Measurements from ENCODE around the gene SELENOH. TPM values are rescaled to one million over a fixed set of nuclear protein-coding genes. Genes with fewer than 3 reads are reported as not detected.

Gene SELENOH, protein sequence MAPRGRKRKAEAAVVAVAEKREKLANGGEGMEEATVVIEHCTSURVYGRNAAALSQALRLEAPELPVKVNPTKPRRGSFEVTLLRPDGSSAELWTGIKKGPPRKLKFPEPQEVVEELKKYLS
- 87.5 to 157 TPM (median 137 TPM) in 5 replicates for total RNA-seq (2022; extraction: Qiagen RNA extraction; ENCODE audit: low read depth)

GRCh38 chr11:57741132-57742086 lies at the start of gene SELENOH:
Gene SELENOH (plus strand): TSS chr11:57741491. CDS start chr11:57741596, 105 bp downstream.

GRCh38 chr11:57711414-57712255 lies 29.7 kb upstream of the SELENOH start, which contains the start of gene MED19:
Gene MED19 (minus strand): TSS chr11:57712215. CDS start chr11:57712179, 36 bp downstream.

DNA sequence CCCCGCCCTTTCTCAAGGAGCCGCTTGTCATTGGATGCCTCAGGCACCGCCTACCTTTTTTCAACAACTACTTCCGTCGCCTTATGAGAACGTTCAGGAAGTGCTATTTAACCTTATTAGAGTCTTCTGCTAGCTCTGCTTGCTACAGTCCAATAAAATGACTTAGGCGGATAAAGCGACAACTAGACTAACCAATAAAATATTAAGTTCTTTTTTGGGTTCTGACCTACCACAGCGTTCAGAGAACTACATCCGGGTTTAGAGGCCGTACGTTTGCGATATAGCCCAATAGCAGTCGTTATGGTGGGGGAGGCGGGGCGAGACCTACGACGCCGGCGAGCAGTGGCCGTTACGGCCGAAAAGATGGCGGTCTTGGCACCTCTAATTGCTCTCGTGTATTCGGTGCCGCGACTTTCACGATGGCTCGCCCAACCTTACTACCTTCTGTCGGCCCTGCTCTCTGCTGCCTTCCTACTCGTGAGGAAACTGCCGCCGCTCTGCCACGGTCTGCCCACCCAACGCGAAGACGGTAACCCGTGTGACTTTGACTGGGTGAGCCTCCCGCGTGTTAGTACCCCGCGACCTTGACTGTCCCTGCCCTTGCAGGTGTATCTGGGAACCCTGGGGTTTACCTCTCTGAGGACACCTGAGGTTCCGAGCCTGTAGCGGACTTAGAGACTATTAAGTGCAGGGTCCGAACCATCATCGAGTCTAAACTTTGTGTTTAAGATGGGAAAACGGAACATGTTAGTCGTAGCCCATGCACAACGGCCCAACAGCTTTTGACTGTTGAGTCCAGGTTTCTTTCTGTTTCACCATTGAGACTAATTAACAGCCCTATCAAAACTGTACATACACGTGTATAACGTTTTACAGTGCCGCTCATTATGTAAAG lies 28.8 kb upstream of the SELENOH start, which contains the start of gene TMX2:
Gene TMX2, plus strand, starts transcription at position 338 of the 895 bp plus-strand sequence. Its CDS starts 26 bp downstream, at position 364.

GRCh38 chr11:57751676-57752253 lies 10.5 kb downstream of the SELENOH start, which contains the start of gene BTBD18:
Gene BTBD18 (minus strand): TSS chr11:57751819. CDS start chr11:57751188, 631 bp downstream.

GRCh38 chr11:57761301-57762234 lies 20.3 kb downstream of the SELENOH start, which contains the start of gene CTNND1:
Gene CTNND1 (plus strand): TSS chr11:57761802. CDS start chr11:57791479, 29,677 bp downstream.

Other genes starting within 250 kb of the SELENOH start
- gene SLC43A1, start 225.8 kb upstream of the SELENOH start, total RNA-seq (2022; extraction: Qiagen RNA extraction; ENCODE audit: low read depth), result 2.1 to 3.7 TPM (median 2.9 TPM) in 5 replicates
- gene TIMM10, start 210.7 kb upstream of the SELENOH start, total RNA-seq (2022; extraction: Qiagen RNA extraction; ENCODE audit: low read depth), result 147 to 188 TPM (median 152 TPM) in 5 replicates
- not detected in 5 replicates for gene SMTNL1, start 203.9 kb upstream of the SELENOH start, total RNA-seq (2022; extraction: Qiagen RNA extraction; ENCODE audit: low read depth)
- 31.1 to 38.6 TPM (median 35.6 TPM) in 5 replicates for gene UBE2L6, start 173.8 kb upstream of the SELENOH start, total RNA-seq (2022; extraction: Qiagen RNA extraction; ENCODE audit: low read depth)
- gene SERPING1, start 143.8 kb upstream of the SELENOH start, total RNA-seq (2022; extraction: Qiagen RNA extraction; ENCODE audit: low read depth), result 0.21 to 0.85 TPM (median 0.42 TPM) in 5 replicates
- gene YPEL4, start 91.6 kb upstream of the SELENOH start, total RNA-seq (2022; extraction: Qiagen RNA extraction; ENCODE audit: low read depth), result 0.27 to 0.62 TPM (median 0.33 TPM) in 5 replicates
- 27.6 to 32.1 TPM (median 28.8 TPM) in 5 replicates for gene CLP1, start 83.7 kb upstream of the SELENOH start, total RNA-seq (2022; extraction: Qiagen RNA extraction; ENCODE audit: low read depth)
- 69.4 to 79.6 TPM (median 72.6 TPM) in 5 replicates for gene ZDHHC5, start 73.4 kb upstream of the SELENOH start, total RNA-seq (2022; extraction: Qiagen RNA extraction; ENCODE audit: low read depth)
- 27.6 to 35.8 TPM (median 33.7 TPM) in 5 replicates for gene MED19, start 29.3 kb upstream of the SELENOH start, total RNA-seq (2022; extraction: Qiagen RNA extraction; ENCODE audit: low read depth)
- gene TMX2, start 28.9 kb upstream of the SELENOH start, total RNA-seq (2022; extraction: Qiagen RNA extraction; ENCODE audit: low read depth), result 144 to 167 TPM (median 149 TPM) in 5 replicates
- gene BTBD18, start 10.3 kb downstream of the SELENOH start, total RNA-seq (2022; extraction: Qiagen RNA extraction; ENCODE audit: low read depth), result not detected in 5 replicates
- gene CTNND1, start 20.3 kb downstream of the SELENOH start, total RNA-seq (2022; extraction: Qiagen RNA extraction; ENCODE audit: low read depth), result 56.2 to 73.7 TPM (median 65.9 TPM) in 5 replicates